Ectodermal cell (in vitro differentiated cells): ENCODE data around the gene MAP3K14. TPM values are rescaled to one million over a fixed set of nuclear protein-coding genes. Genes with fewer than 3 reads are reported as not detected.

Experiments
- H3K27ac ChIP-seq: 2 replicates; pipeline ENCODE4 v1.7.0; 2013; ENCODE audit warnings: mild to moderate bottlenecking, low read depth, low read length; ENCODE audit not compliant: insufficient read depth, poor library complexity, severe bottlenecking
- H3K27me3 ChIP-seq: 2 replicates; pipeline ENCODE4 v1.7.0; 2013; ENCODE audit warnings: mild to moderate bottlenecking, low read length; ENCODE audit not compliant: insufficient read depth, control insufficient read depth, poor library complexity, severe bottlenecking
- H3K36me3 ChIP-seq: one replicate; pipeline ENCODE4 v1.7.0; 2013; ENCODE audit warnings: low read length; ENCODE audit not compliant: control insufficient read depth, insufficient read depth
- H3K4me1 ChIP-seq: one replicate; pipeline ENCODE4 v1.7.0; 2013; ENCODE audit warnings: low read length; ENCODE audit not compliant: control insufficient read depth, insufficient read depth
- H3K4me3 ChIP-seq: 2 replicates; pipeline ENCODE4 v1.7.0; 2013; ENCODE audit warnings: low read depth, low read length, control low read depth; ENCODE audit not compliant: insufficient read depth
- H3K9me3 ChIP-seq: 2 replicates; pipeline ENCODE4 v1.7.0; 2013; ENCODE audit warnings: mild to moderate bottlenecking, low read length, moderate library complexity; ENCODE audit not compliant: control insufficient read depth
- WGBS, 2 experiments: methylation state at CpG; one replicate each; pipeline ENCODE4 v1.1.7; 2013; ENCODE audit warnings: missing lambda C conversion rate in 2 of 2; 5-methylcytosine and 5-hydroxymethylcytosine counted together
- polyA plus RNA-seq, 4 experiments: library from polyadenylated mRNA; stranded (reverse); fragments of 50-300 nt; gene quantifications; one replicate each; pipeline ENCODE4 v1.2.3, GENCODE V29; 2013

Gene MAP3K14
- polyA plus RNA-seq (2013, experiment 1 of 4) = 8.2 TPM
- 7.6 TPM for polyA plus RNA-seq (2013, experiment 2 of 4)
- 5.5 TPM for polyA plus RNA-seq (2013, experiment 3 of 4)
- polyA plus RNA-seq (2013, experiment 4 of 4) = 6.4 TPM

GRCh38 chr17:45316434-45317110, at the start of gene MAP3K14:
Gene MAP3K14 (minus strand): TSS chr17:45317020. CDS start chr17:45290745, 26,275 bp downstream.
- Histone ChIP-seq H3K9me3 (no peaks in the 10 kb centered on the region), H3K4me3 (peak within 1 kb of the TSS; percentile 81), H3K27ac (peak within 1 kb of the TSS; percentile 94), H3K27me3 (no peaks in the 10 kb centered on the region), H3K36me3 (no peaks in the 10 kb centered on the region), H3K4me1 (peaks cover 27% of the 10 kb centered on the region)
- 0% methylated on average over 83 of the region's 83 CpGs for WGBS, 2 experiments

GRCh38 chr17:45366049-45366448, 49.2 kb upstream of the MAP3K14 start:
- Histone ChIP-seq H3K4me1 (peaks cover 11% of the 10 kb centered on the region), H3K27me3 (no peaks in the 10 kb centered on the region), H3K9me3 (no peaks in the 10 kb centered on the region), H3K36me3 (no peaks in the 10 kb centered on the region), H3K4me3 (no peak overlapping the region), H3K27ac (no peak overlapping the region)
- WGBS, 2 experiments = 88 to 94% methylated on average over 3 of the region's 3 CpGs

- no peak overlapping the region for H3K4me3 ChIP-seq
- no peak overlapping the region for H3K27ac ChIP-seq
- 48 to 49% methylated on average over 17 of the region's 17 CpGs for WGBS, 2 experiments
- peaks cover 8% of the 10 kb centered on the region for H3K4me1 ChIP-seq
- no peaks in the 10 kb centered on the region for H3K27me3 ChIP-seq
- H3K9me3 ChIP-seq = no peaks in the 10 kb centered on the region
- H3K36me3 ChIP-seq = no peaks in the 10 kb centered on the region
Measured at GRCh38 chr17:45364531-45365390, 47.9 kb upstream of the MAP3K14 start.

- no peaks in the 10 kb centered on the region for H3K27me3 ChIP-seq
- no peaks in the 10 kb centered on the region for H3K36me3 ChIP-seq
- no peak overlapping the region for H3K27ac ChIP-seq
- no peak overlapping the region for H3K4me3 ChIP-seq
- H3K9me3 ChIP-seq = no peaks in the 10 kb centered on the region
- WGBS, 2 experiments = 95 to 97% methylated on average over 3 of the region's 3 CpGs
- H3K4me1 ChIP-seq = peaks cover 8% of the 10 kb centered on the region
Measured at GRCh38 chr17:45363498-45363897, 46.7 kb upstream of the MAP3K14 start.

GRCh38 chr17:45361976-45362375, 45.2 kb upstream of the MAP3K14 start:
- no peak overlapping the region for H3K4me3 ChIP-seq
- no peaks in the 10 kb centered on the region for H3K36me3 ChIP-seq
- H3K4me1 ChIP-seq = peaks cover 8% of the 10 kb centered on the region
- no peaks in the 10 kb centered on the region for H3K27me3 ChIP-seq
- H3K27ac ChIP-seq = no peak overlapping the region
- H3K9me3 ChIP-seq = no peaks in the 10 kb centered on the region
- 92 to 93% methylated on average over 4 of the region's 4 CpGs for WGBS, 2 experiments

GRCh38 chr17:45361451-45361850, 44.6 kb upstream of the MAP3K14 start:
- 87 to 89% methylated on average over 3 of the region's 3 CpGs for WGBS, 2 experiments
- Histone ChIP-seq H3K27ac (no peak overlapping the region), H3K4me3 (no peak overlapping the region), H3K9me3 (no peaks in the 10 kb centered on the region), H3K4me1 (peaks cover 8% of the 10 kb centered on the region), H3K36me3 (no peaks in the 10 kb centered on the region), H3K27me3 (no peaks in the 10 kb centered on the region)

- Histone ChIP-seq H3K36me3 (no peaks in the 10 kb centered on the region), H3K27ac (no peak overlapping the region), H3K4me3 (no peak overlapping the region), H3K4me1 (no peaks in the 10 kb centered on the region), H3K27me3 (no peaks in the 10 kb centered on the region), H3K9me3 (no peaks in the 10 kb centered on the region)
- 95 to 97% methylated on average over 5 of the region's 5 CpGs for WGBS, 2 experiments
Measured at GRCh38 chr17:45357364-45357997, 40.7 kb upstream of the MAP3K14 start.

- no peak overlapping the region for H3K4me3 ChIP-seq
- no peaks in the 10 kb centered on the region for H3K4me1 ChIP-seq
- H3K27ac ChIP-seq = no peak overlapping the region
- H3K9me3 ChIP-seq = no peaks in the 10 kb centered on the region
- 89 to 91% methylated on average over 2 of the region's 2 CpGs for WGBS, 2 experiments
- no peaks in the 10 kb centered on the region for H3K27me3 ChIP-seq
- no peaks in the 10 kb centered on the region for H3K36me3 ChIP-seq
Measured at GRCh38 chr17:45355087-45355486, 38.3 kb upstream of the MAP3K14 start.

GRCh38 chr17:45353043-45353442, 36.2 kb upstream of the MAP3K14 start:
- no peak overlapping the region for H3K27ac ChIP-seq
- H3K9me3 ChIP-seq = no peaks in the 10 kb centered on the region
- H3K36me3 ChIP-seq = no peaks in the 10 kb centered on the region
- no peaks in the 10 kb centered on the region for H3K4me1 ChIP-seq
- WGBS, 2 experiments = 88 to 89% methylated on average over 4 of the region's 4 CpGs
- H3K4me3 ChIP-seq = no peak overlapping the region
- H3K27me3 ChIP-seq = no peaks in the 10 kb centered on the region

- no peaks in the 10 kb centered on the region for H3K36me3 ChIP-seq
- 81 to 100% methylated on average over 2 of the region's 2 CpGs for WGBS, 2 experiments
- H3K27me3 ChIP-seq = no peaks in the 10 kb centered on the region
- no peaks in the 10 kb centered on the region for H3K4me1 ChIP-seq
- no peak overlapping the region for H3K4me3 ChIP-seq
- H3K9me3 ChIP-seq = no peaks in the 10 kb centered on the region
- H3K27ac ChIP-seq = no peak overlapping the region
Measured at GRCh38 chr17:45351831-45352230, 35.0 kb upstream of the MAP3K14 start.
